IPS-18a (cell line): ENCODE results near the gene BEAN1.

Experiments used
- H3K27ac ChIP-seq: one replicate; pipeline ENCODE4 v1.5.1; 2013; ENCODE audit warnings: low read length
- H3K27me3 ChIP-seq: one replicate; pipeline ENCODE4 v1.6.1; 2013; ENCODE audit warnings: mild to moderate bottlenecking, low read length; ENCODE audit not compliant: control insufficient read depth, insufficient read depth
- H3K36me3 ChIP-seq: one replicate; pipeline ENCODE4 v1.6.1; 2013; ENCODE audit warnings: low read depth, low read length; ENCODE audit not compliant: control insufficient read depth
- H3K4me1 ChIP-seq: one replicate; pipeline ENCODE4 v1.6.1; 2013; ENCODE audit warnings: low read depth, low read length; ENCODE audit not compliant: control insufficient read depth
- H3K4me3 ChIP-seq: one replicate; pipeline ENCODE4 v1.5.1; 2013; ENCODE audit warnings: low read length
- H3K9ac ChIP-seq: one replicate; pipeline ENCODE4 v1.6.1; 2013; ENCODE audit warnings: mild to moderate bottlenecking, low read length, moderate library complexity
- H3K9me3 ChIP-seq: one replicate; pipeline ENCODE4 v1.6.1; 2013; ENCODE audit warnings: low read depth, low read length; ENCODE audit not compliant: control insufficient read depth

BEAN1 gene

GRCh38 chr16:66412182-66412581 lies 14.9 kb upstream of the BEAN1 start:
- Histone ChIP-seq H3K9ac (no peak overlapping the region), H3K4me3 (no peak overlapping the region), H3K9me3 (no peaks in the 10 kb centered on the region), H3K4me1 (no peaks in the 10 kb centered on the region), H3K36me3 (no peaks in the 10 kb centered on the region), H3K27me3 (no peaks in the 10 kb centered on the region), H3K27ac (no peak overlapping the region)

- Histone ChIP-seq H3K9me3 (no peaks in the 10 kb centered on the region), H3K27me3 (no peaks in the 10 kb centered on the region), H3K4me1 (no peaks in the 10 kb centered on the region), H3K4me3 (no peak overlapping the region), H3K27ac (no peak overlapping the region), H3K36me3 (no peaks in the 10 kb centered on the region), H3K9ac (no peak overlapping the region)
These were observed 12.2 kb upstream of the BEAN1 start for GRCh38 chr16:66414891-66415290.

- Histone ChIP-seq H3K4me1 (no peaks in the 10 kb centered on the region), H3K27ac (no peak overlapping the region), H3K9ac (no peak overlapping the region), H3K9me3 (no peaks in the 10 kb centered on the region), H3K4me3 (no peak overlapping the region), H3K27me3 (no peaks in the 10 kb centered on the region), H3K36me3 (no peaks in the 10 kb centered on the region)
These were observed 11.0 kb upstream of the BEAN1 start for GRCh38 chr16:66416136-66416535.

GRCh38 chr16:66416939-66417700 lies 10.0 kb upstream of the BEAN1 start:
- Histone ChIP-seq H3K36me3 (no peaks in the 10 kb centered on the region), H3K4me3 (no peak overlapping the region), H3K4me1 (no peaks in the 10 kb centered on the region), H3K9me3 (no peaks in the 10 kb centered on the region), H3K27ac (no peak overlapping the region), H3K27me3 (no peaks in the 10 kb centered on the region), H3K9ac (no peak overlapping the region)

- no peaks in the 10 kb centered on the region for H3K4me1 ChIP-seq
- H3K27ac ChIP-seq: no peak overlapping the region
- no peaks in the 10 kb centered on the region for H3K36me3 ChIP-seq
- H3K4me3 ChIP-seq: no peak overlapping the region
- no peaks in the 10 kb centered on the region for H3K9me3 ChIP-seq
- no peaks in the 10 kb centered on the region for H3K27me3 ChIP-seq
- H3K9ac ChIP-seq: no peak overlapping the region
These were observed 8.7 kb upstream of the BEAN1 start for GRCh38 chr16:66418165-66418962.

GRCh38 chr16:66419527-66419926 lies 7.6 kb upstream of the BEAN1 start:
- no peaks in the 10 kb centered on the region for H3K9me3 ChIP-seq
- H3K36me3 ChIP-seq: no peaks in the 10 kb centered on the region
- no peak overlapping the region for H3K4me3 ChIP-seq
- peaks cover 11% of the 10 kb centered on the region for H3K27me3 ChIP-seq
- no peak overlapping the region for H3K9ac ChIP-seq
- H3K4me1 ChIP-seq: no peaks in the 10 kb centered on the region
- H3K27ac ChIP-seq: no peak overlapping the region

- Histone ChIP-seq H3K9me3 (no peaks in the 10 kb centered on the region), H3K4me1 (no peaks in the 10 kb centered on the region), H3K27ac (no peak overlapping the region), H3K36me3 (no peaks in the 10 kb centered on the region), H3K27me3 (peaks cover 20% of the 10 kb centered on the region), H3K4me3 (no peak overlapping the region), H3K9ac (no peak overlapping the region)
These were observed 6.7 kb upstream of the BEAN1 start for GRCh38 chr16:66420396-66420795.

GRCh38 chr16:66421891-66422290 lies 5.2 kb upstream of the BEAN1 start:
- H3K27ac ChIP-seq: no peak overlapping the region
- no peaks in the 10 kb centered on the region for H3K9me3 ChIP-seq
- no peaks in the 10 kb centered on the region for H3K4me1 ChIP-seq
- peaks cover 34% of the 10 kb centered on the region for H3K27me3 ChIP-seq
- H3K9ac ChIP-seq: no peak overlapping the region
- no peak overlapping the region for H3K4me3 ChIP-seq
- H3K36me3 ChIP-seq: no peaks in the 10 kb centered on the region

GRCh38 chr16:66422366-66422765 lies 4.7 kb upstream of the BEAN1 start:
- H3K9me3 ChIP-seq: no peaks in the 10 kb centered on the region
- H3K27me3 ChIP-seq: peaks cover 34% of the 10 kb centered on the region
- H3K9ac ChIP-seq: no peak overlapping the region
- no peaks in the 10 kb centered on the region for H3K36me3 ChIP-seq
- H3K4me3 ChIP-seq: no peak overlapping the region
- no peaks in the 10 kb centered on the region for H3K4me1 ChIP-seq
- no peak overlapping the region for H3K27ac ChIP-seq

GRCh38 chr16:66423177-66423576 lies 3.9 kb upstream of the BEAN1 start:
- Histone ChIP-seq H3K27ac (no peak overlapping the region), H3K27me3 (peaks cover 42% of the 10 kb centered on the region), H3K9me3 (no peaks in the 10 kb centered on the region), H3K4me1 (no peaks in the 10 kb centered on the region), H3K4me3 (no peak overlapping the region), H3K9ac (no peak overlapping the region), H3K36me3 (no peaks in the 10 kb centered on the region)

GRCh38 chr16:66425651-66426050 lies 1.4 kb upstream of the BEAN1 start:
- Histone ChIP-seq H3K36me3 (no peaks in the 10 kb centered on the region), H3K9ac (no peak overlapping the region), H3K27me3 (peaks cover 67% of the 10 kb centered on the region), H3K27ac (no peak overlapping the region), H3K4me1 (peaks cover 6% of the 10 kb centered on the region), H3K4me3 (no peak overlapping the region), H3K9me3 (no peaks in the 10 kb centered on the region)
